HG02642 (cell line): Measurements from ENCODE around the gene CRLF1.
A peak's percentile ranks its signal among the peaks of the same experiment; 100 is the strongest.

Experiments
- ATAC-seq: cut with Tn5 transposase; IDR thresholded peaks from one replicate; pipeline ENCODE4 v1.9.1; 2021; ENCODE audit warnings: mild to moderate bottlenecking; ENCODE audit not compliant: unreplicated experiment, poor library complexity

The CRLF1 gene

DNA sequence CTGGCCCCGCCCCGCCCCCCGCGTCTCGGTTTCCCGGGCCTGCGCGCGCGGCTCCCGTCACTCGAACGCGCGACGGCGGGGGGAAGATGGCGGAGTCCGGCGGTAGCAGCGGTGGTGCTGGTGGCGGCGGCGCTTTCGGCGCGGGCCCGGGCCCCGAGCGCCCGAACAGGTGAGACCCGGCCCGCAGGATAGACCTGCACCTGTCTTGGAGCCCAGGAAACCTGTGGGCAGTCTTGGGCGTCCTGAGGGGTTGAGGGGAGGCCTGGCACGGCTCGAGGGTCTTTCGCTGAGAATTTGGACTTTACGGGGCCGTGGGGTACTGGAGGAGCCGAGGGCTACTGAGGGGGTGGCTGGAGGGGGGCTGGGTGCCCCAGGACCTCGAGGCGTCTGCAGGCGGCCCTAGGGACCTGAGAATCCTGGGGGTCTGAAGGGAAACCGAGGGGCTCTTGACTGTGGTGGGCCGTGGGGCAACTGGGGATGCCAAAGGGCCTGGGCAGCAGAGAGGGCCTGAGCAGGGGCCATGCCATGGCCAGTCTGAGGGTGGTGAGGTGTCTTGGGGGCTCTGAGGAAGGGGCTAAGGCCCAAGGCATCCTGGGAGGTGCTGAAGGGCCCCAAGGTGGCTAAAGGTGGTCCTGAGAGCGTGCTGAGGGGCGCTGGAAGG is 30.5 kb upstream of the CRLF1 start, which contains the start of gene KLHL26:
Gene KLHL26, plus strand, starts transcription at position 60 of the 661 bp plus-strand sequence. Its CDS starts 27 bp downstream, at position 87.
- ATAC-seq: no peak

DNA sequence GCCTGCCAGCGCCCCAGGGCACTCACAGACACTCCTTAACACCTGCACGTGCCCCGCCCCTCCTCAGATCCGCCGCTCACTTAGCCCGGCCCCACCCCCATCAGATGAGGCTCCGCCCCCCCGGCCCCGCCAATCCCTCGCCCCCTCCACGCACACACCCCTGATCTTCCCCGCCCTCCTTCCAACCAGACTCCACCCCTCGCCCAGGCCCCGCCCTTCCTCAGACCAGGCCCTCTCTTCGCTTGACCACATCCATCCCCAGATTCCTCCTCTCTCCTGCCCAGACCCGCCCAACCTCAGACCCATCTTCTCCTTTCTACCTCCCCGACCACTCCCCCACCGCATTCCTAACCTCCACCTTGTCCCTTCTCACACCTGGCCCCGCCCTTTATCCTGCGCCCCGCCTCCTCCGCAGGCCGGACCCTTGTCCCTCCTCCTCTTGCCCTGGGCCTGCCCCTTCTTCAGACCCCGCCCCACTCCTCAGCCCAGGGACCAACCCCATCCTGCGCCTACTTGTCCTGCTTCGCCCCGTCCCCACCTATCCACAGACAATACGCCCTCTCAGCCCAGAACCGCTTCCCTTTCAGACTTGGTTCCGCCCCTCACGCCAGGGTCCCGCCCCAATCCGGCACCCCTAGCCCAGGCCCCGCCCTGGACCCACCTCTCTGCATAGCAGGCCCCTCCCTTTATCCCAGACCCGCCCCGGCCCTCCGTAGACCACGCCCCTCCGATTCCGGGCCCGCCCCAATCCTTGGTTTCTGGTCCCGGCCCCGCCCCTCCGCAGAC is 29.8 kb upstream of the CRLF1 start:
- ATAC-seq: peak; percentile 89

DNA sequence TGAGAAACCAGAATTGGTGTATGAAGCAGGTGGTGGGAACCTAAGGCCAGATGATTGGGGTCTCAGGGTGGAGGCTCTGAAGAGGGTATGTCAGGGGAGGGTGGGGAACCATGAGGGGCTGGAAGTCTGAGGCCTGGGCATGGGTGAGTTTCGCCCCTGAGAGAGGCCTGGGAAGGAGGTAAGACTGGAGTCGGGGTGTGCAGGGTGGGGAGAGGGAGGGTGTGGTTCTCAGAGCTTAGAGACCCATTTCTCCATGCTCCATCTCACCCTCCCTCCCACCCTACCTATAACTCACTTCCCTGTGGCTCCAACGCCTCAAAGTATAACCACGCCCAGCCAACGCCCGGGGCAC is 29.2 kb upstream of the CRLF1 start:
- ATAC-seq: no peak

- no peak for ATAC-seq
These were observed 28.2 kb upstream of the CRLF1 start for GRCh38 chr19:18634612-18635297.

- no peak for ATAC-seq
These were observed 26.7 kb upstream of the CRLF1 start for GRCh38 chr19:18633321-18633720.

- no peak for ATAC-seq
These were observed 22.8 kb upstream of the CRLF1 start for GRCh38 chr19:18629166-18630088.

DNA sequence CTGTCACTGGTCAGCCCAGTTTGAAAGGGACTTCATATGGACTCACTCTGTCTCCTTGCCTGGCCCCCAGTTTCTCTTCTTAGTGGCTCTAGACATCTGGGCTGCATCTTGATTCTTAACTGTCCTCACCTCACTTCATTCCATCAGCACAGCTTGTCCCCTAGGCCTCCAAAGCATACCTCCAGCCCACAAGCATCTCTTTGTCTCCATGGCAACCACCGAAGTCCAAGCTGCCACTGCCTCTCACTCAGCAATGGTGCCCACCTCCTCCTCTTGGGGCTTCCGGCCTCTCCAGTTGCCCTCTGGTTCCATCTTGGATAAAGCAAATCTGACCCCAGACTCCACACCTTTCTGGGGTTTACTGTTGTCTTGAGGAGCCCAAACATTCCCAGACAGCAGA is 20.3 kb upstream of the CRLF1 start:
- ATAC-seq: no peak

- ATAC-seq: no peak
These were observed 14.3 kb upstream of the CRLF1 start for GRCh38 chr19:18620902-18621301.

DNA sequence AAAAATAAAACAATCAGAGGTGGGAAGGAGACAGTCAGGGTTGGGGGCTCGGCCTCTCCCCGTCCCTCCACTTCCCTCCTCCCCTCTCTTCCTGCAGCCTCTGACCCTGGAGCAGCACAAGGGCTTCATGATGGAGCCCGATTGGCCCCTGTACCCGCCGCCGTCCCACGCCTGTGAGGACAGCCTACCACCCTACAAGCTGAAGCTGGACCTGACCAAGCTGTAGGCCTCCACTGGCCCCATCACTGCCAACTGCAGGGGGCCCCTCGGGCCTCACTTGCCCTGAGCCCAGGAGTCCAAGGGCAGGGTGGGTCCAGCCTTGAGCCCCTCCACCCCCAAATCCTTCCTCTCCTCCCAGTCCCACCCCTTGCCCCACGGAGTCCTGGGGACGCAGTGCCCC is 13.7 kb upstream of the CRLF1 start:
- no peak for ATAC-seq

DNA sequence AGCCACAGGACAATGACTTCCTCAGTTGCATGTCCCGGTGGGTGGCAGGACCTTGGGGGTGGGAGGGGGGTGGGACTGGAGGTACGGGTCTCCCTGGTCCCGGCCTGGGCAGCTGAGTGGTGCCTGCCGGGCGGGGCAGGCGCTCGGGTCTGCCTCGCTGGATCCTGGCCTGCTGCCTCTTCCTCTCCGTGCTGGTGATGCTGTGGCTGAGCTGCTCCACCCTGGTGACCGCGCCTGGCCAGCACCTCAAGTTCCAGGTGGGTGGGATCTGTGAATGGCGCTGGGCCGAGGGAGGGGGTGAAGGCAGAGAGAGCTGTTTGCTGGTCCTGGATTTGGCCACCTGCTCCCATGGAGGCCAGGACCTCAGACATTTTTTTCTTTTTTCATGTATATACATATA is 11.6 kb upstream of the CRLF1 start:
- ATAC-seq: no peak

GRCh38 chr19:18617562-18617961 is 11.0 kb upstream of the CRLF1 start:
- ATAC-seq: no peak

- ATAC-seq: no peak
These were observed 9.4 kb upstream of the CRLF1 start for GRCh38 chr19:18616023-18616422.

DNA sequence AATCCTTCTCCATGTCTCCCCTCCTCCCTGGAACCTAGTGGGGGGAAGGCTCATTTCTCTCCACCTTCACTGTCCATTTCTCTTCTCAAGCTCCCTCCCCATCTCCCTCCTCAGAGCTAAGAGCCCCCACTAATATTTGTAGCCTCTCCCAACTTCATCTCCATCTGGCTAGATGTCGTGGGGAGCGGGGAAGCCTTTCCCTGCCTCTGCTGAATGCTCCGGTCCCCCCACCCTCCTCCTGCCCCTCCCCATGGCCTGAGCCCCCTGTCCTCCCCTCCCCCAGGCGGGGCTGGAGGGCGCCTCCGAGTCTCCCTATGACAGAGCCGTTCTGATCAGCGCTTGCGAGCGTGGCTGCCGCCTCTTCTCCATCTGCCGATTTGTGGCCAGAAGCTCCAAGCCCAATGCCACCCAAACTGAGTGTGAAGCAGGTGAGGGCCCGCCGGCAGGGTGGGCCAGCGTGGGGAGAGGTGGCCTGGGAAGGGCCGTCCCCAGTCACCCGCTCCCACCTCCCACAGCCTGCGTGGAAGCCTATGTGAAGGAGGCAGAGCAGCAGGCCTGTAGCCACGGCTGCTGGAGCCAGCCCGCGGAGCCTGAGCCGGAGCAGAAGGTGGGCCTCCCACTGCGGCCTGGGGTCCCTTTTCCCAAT is 7.1 kb upstream of the CRLF1 start:
- ATAC-seq: no peak

- no peak for ATAC-seq
These were observed 6.4 kb upstream of the CRLF1 start, which contains the start of gene TMEM59L for GRCh38 chr19:18612772-18613588. Gene TMEM59L (plus strand): TSS chr19:18612870. CDS start chr19:18612959, 89 bp downstream.

DNA sequence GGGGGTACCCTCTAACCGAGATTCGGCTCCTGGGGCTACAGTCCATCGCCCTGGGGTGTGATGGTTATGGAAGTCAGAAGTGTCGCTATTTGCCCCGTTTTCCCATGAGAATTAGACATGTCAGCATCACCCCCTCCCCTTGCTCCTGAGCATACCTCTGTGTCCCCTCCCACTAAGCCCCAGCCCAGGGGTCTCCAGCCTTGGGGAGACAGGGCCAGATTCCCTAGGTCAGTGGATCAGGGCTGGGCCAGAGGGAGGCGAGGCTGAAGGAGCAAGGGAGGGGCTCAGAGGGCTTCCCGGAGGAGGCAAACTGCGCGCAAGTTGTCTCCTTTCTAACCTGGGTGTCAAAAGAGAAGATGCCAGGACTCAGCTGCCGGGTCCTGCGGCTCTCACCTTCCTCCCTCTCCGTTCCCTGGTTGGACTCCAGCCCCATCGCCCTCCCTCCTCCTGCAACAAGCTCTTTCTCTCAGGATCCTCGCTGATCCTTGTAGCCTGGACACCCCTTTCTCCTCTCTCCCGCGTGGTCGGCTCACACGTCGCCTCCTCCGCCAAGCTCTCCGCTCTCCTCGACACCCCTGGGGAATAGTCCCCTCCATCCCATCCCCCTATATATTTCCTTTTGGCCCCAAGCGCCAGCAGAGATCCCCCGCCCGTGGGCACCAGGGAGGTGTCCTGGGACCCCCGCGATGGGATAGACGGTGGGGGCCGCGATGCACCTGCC is 5.6 kb upstream of the CRLF1 start:
- ATAC-seq: no peak

- no peak for ATAC-seq
These were observed 4.9 kb upstream of the CRLF1 start for GRCh38 chr19:18611327-18612050.

DNA sequence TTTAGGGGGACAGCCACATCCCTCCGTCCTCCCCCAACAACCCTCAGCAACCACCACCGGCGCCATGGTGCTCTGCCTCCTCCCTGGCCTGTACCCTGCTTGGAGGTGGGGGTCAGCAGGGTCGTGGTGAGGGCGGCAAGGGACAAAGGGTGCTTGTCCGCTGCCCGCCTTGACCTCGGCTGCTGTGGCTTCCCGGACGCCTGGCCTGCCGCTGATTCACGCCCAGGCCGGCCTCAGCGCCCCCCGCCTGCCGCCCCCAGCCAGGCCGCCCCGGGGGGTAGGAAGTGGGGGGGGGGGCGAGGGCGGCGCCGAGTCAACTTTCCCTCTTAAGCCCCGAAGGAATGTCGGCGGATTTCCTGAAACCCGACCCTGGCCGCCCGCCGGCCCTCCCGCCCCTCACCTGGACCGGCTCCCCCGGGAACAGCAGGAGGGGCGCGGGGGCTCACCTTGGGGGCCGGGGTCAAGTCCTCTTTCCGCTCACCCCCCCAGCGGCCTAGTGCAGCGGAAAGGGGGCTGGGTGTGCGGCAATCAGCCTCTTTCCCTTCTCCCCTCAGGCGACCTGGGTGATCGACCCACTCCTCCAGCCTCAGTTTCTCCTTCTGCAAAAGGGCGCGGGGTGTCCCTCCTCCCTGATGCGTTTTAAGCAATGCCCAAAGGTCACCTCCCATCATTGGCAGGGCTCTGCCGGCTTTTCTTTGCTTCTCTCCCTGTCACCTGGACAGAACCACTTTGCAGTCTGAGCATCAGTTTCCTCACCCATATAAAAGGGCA is 4.1 kb upstream of the CRLF1 start:
- no peak for ATAC-seq
